ENCODE measurements around the gene MAFG.

- TF ChIP-seq CTCF (IDR thresholded peaks at IDR 0.05) (no peak), POLR2A (IDR thresholded peaks at IDR 0.05) (no peak)
These were observed 36.3 kb downstream of the MAFG start for GRCh38 chr17:81891303-81891552.
